UCSD-AML1 (cell line): Measurements from ENCODE around the gene TNRC18.

Source experiments
- DNase-seq: peaks from one replicate; lab custom pipeline; 2025; ENCODE audit not compliant: unreplicated experiment; lab: John Stamatoyannopoulos, UW

TNRC18 gene

GRCh38 chr7:5452470-5452899 is 28.9 kb upstream of the TNRC18 start:
- no peak for DNase-seq

DNA sequence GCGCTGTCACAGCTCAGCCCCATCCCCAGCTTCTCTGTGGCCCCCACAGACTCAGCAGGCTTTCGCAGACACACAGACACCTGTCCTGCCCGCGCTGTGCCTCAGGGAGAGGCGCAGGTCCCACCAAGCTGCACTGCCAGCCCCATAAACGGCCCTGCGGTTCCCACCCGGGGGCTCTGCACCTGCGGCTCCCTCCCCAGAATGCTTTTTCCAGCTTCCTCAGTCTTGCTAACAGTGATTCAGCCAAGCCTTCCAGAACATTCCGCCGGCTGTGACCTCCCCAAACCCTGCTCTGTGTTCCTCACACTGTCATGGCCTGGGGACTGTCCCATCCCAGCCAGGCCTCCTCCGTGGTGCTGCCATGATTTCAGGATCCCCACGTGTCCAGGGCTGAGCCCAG is 27.8 kb upstream of the TNRC18 start:
- no peak for DNase-seq

- DNase-seq, result peak; percentile 19
These were observed 27.1 kb upstream of the TNRC18 start for GRCh38 chr7:5450549-5451327.

DNA sequence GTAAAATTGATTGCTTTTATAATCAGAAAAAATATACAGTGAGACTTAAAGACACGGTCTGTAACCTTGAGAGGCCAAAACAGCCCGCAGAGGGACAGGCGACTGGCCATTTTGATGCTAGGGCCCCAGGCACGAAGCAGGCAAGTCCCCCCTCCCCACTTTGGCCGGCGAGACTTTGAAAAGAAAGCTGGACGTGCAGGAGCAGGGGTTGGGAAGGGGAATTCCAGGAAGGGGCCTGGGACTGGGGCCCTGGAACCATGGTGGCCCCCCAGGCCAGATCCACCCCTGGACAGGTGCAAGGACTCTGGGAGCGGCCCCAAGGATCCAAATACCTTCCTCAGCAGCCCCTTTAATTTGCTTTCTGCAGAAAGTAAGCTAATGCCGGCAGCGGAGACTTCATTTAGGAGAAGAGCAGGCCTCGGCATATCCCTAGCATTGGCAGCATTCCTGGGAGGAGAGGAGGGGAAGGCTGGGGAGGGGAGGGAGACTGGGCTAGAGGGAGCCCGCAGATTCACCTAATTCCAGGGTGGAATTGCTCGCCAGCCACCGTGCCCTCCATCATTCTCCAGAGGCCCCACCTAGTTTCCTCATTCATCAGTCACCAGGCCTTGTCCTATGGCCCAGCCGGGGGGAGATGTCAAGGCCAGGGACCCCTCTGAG is 24.9 kb upstream of the TNRC18 start:
- no peak for DNase-seq

- no peak for DNase-seq
These were observed 22.5 kb upstream of the TNRC18 start for GRCh38 chr7:5445981-5446594.

- no peak for DNase-seq
These were observed 20.0 kb upstream of the TNRC18 start for GRCh38 chr7:5443678-5444077.

- no peak for DNase-seq
These were observed 19.2 kb upstream of the TNRC18 start for GRCh38 chr7:5442757-5443305.

GRCh38 chr7:5441840-5442503 is 18.3 kb upstream of the TNRC18 start:
- peak; percentile 27 for DNase-seq

DNA sequence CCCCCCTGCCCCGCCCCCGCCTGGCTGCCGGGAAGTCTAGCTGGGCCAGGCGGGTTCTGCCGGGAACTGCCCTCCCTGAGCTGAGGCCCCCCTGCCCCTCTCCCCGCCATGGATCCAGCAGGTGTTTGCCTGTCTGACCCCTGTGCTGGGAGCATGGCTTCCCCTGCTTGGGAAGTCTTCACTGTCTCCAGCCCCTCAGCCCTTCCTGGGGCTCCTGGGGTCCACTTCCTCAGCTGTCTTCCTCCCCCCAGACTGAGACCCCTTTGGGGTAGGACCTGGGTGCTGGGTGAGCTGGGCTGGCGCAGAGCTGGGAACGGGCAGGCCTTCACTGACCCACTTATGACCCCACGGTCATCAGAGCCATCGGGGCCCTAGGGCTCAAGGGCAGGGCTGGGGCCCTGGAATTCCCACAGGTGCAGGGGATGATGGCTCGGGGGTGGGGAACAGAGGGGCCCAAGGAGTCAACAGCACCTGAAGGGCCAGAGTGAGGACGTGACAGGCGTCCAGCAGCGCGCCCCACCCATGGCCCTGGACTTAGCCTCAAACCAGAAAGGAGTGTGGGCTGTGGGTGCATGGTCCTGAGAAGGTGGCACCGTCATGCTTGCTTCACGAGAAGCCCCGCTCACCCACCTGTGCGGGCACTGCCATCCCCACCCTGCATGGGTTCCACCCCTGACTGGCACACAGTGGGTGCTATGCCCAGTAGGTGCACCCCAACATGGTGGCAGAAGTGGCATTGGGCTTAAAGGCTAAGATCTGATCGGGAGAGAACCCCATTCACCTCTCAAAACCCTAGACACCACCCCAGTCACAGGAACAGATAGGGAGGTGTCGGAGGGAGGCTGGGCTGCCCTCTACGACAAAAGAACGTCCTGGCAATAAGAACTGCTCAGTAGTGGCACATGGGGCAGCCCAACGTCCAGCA is 16.2 kb upstream of the TNRC18 start:
- no peak for DNase-seq

GRCh38 chr7:5439209-5439571 is 15.6 kb upstream of the TNRC18 start:
- no peak for DNase-seq

GRCh38 chr7:5437987-5438386 is 14.4 kb upstream of the TNRC18 start:
- no peak for DNase-seq

DNA sequence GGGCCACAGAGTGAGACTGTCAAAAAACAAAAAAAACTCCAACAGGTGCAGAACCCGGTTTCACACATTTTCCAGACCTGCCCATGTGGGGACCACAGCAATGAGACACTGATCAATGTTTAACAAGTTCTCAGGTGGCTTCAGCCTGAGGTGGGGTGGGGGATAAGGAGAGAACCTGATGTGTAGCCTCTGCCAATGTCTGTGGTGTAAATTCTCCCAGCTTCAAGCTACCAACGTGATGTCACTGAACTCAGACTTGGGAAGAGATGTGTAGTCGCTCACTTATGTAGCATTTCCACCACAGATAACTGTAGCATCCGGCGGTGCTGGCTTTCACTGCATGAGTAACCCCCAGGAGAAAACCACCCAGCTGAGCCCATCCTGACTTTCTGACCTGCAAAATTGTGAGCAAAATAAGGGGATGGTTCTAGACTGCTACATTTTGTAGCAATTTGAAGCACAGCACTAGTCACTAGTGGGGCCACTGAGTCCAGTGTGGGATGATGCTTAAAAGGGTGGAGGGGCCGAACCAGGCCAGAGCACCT is 13.8 kb upstream of the TNRC18 start:
- DNase-seq, result no peak

GRCh38 chr7:5436003-5436678 is 12.5 kb upstream of the TNRC18 start:
- no peak for DNase-seq

DNA sequence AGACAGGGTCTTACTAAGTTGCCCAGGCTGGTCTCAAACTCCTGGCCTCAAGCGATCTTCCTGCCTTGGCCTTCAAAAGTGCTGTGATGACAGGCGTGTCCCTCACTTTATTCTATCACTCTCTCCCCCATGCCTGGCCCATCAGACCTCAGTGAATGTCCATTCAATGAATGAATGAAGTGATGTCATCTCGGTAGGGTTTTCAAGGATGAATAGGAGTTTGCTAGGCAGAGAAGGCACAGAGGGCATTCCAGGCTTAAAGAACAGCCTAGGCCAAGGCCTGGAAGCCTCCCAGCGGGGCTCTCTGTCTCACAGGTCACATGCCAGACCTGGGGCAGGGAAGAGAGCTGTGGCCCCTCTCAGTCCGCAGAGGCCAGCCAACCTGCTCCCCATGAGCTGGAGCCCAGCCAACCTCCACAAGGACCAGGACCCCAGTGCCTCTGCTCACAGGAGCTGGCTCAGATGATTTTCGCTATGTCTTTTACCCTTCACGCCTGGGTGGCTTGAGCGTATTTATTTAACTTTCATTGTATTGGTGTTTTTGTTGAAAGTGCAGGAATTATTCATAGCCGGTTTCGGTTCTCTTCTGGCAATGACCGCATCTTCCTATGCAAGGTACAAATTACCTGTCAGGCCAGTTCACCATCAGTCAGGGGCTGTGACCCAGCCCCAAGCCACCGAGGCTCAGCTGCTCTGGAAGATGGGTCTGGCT is 11.8 kb upstream of the TNRC18 start:
- DNase-seq, result no peak

- no peak for DNase-seq
These were observed 9.5 kb upstream of the TNRC18 start for GRCh38 chr7:5433181-5433580.

DNA sequence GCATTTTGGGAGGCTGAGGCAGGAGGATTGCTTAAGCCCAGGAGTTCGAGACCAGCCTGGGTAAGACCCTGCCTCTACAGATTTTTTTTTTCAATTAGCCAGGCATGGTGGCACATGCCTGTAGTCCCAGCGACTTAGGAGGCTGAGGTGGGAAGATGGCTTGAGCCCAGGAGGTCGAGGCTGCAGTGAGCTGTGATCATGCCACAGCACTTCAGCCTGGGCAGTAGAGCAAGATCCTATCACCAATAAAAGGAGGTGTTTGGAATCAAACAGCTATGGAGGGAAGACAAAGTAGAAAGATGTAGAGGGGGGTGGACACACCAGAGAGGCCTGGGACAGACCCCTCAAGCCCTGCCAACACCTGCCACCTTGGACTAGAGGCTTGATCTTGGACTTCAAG is 9.1 kb upstream of the TNRC18 start:
- no peak for DNase-seq

- DNase-seq, result no peak
These were observed 8.0 kb upstream of the TNRC18 start for GRCh38 chr7:5431560-5432015.

DNA sequence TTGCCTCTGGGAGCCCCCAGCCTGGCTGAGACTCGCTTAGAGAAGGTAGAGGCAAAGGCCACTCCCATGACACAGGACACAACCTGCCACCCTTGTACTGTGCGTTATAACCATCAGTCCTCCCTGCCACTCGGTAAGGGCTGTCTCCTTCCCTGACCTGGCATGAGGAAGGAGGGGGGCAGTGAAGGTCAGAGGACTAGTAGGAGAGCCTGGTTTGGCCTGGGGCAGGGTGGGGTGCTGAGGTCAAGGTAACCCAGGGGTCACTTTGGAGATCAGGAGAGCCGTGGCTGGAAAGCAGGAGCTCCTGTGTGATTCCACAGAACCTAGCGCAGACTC is 6.9 kb upstream of the TNRC18 start:
- no peak for DNase-seq
